GM23338 (cell line): ENCODE results near the gene WDR54.

Experiments
- POLR2AphosphoS5 ChIP-seq: IDR thresholded peaks from 2 replicates; pipeline ENCODE4 v1.6.1; 2016; ENCODE audit warnings: antibody characterized with exemption, low read depth
- TF ChIP-seq, protein P1 (sequence below), 2 experiments: fragments of 200-600 bp in 1 of 2; sonication (generic) in 1 of 2; conservative IDR thresholded peaks; 2 replicates each; pipeline versions ENCODE4 v1.5.1 to v1.6.1; 2016 to 2017; ENCODE audit warnings: antibody characterized with exemption in 2 of 2, low read depth in 2 of 2, mild to moderate bottlenecking in 2 of 2, moderate library complexity in 1 of 2

GRCh38 chr2:74417763-74418162 is 3.8 kb upstream of the WDR54 start:
- TF ChIP-seq, protein P1, sequence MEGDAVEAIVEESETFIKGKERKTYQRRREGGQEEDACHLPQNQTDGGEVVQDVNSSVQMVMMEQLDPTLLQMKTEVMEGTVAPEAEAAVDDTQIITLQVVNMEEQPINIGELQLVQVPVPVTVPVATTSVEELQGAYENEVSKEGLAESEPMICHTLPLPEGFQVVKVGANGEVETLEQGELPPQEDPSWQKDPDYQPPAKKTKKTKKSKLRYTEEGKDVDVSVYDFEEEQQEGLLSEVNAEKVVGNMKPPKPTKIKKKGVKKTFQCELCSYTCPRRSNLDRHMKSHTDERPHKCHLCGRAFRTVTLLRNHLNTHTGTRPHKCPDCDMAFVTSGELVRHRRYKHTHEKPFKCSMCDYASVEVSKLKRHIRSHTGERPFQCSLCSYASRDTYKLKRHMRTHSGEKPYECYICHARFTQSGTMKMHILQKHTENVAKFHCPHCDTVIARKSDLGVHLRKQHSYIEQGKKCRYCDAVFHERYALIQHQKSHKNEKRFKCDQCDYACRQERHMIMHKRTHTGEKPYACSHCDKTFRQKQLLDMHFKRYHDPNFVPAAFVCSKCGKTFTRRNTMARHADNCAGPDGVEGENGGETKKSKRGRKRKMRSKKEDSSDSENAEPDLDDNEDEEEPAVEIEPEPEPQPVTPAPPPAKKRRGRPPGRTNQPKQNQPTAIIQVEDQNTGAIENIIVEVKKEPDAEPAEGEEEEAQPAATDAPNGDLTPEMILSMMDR (conservative IDR thresholded peaks at IDR 0.05; ENCODE audit: low read depth in 2 of 2): no peak
- no peak for TF ChIP-seq POLR2AphosphoS5
